Neural crest cell (in vitro differentiated cells): ENCODE data around the gene MYCBPAP. TPM values are rescaled to one million over a fixed set of nuclear protein-coding genes. Genes with fewer than 3 reads are reported as not detected.
A peak's percentile ranks its signal among the peaks of the same experiment; 100 is the strongest.

Experiments
- DNase-seq: peaks from one replicate; pipeline ENCODE4 v3.0.0; 2021; ENCODE audit warnings: low read depth, mixed read lengths, low spot score
- H3K27ac Mint-ChIP-seq: one replicate; pipeline ENCODE4 v1.8.0; 2021; ENCODE audit warnings: mild to moderate bottlenecking, mixed read lengths; ENCODE audit not compliant: unreplicated experiment
- H3K27me3 Mint-ChIP-seq: 2 replicates; pipeline ENCODE4 v1.8.0; 2021; ENCODE audit warnings: low read depth, mild to moderate bottlenecking, mixed read lengths
- H3K36me3 Mint-ChIP-seq: 2 replicates; pipeline ENCODE4 v1.8.0; 2021; ENCODE audit warnings: low read depth, mild to moderate bottlenecking, mixed read lengths
- H3K4me1 Mint-ChIP-seq: 2 replicates; pipeline ENCODE4 v1.8.0; 2021; ENCODE audit warnings: mixed read lengths
- H3K4me3 Mint-ChIP-seq: one replicate; pipeline ENCODE4 v1.8.0; 2021; ENCODE audit warnings: mild to moderate bottlenecking, mixed read lengths
- H3K9me3 Mint-ChIP-seq: 2 replicates; pipeline ENCODE4 v1.8.0; 2021; ENCODE audit warnings: mixed read lengths
- total RNA-seq: library from RNA; stranded (reverse); gene quantifications from 2 replicates; pipeline ENCODE4 v1.2.1, GENCODE V29; 2021
- TF ChIP-seq, protein P1 (sequence below): fragments of 200-600 bp; sonication (generic); conservative IDR thresholded peaks from 2 replicates; pipeline ENCODE4 v1.5.0; 2021; ENCODE audit warnings: antibody characterized with exemption, mild to moderate bottlenecking

The MYCBPAP gene
- total RNA-seq, 1 donor from 2014 or later, result 1.2 TPM

- Mint-ChIP-seq H3K27me3 (peaks cover 69% of the 10 kb centered on the region), H3K9me3 (no peaks in the 10 kb centered on the region), H3K36me3 (no peaks in the 10 kb centered on the region), H3K27ac (no peak overlapping the region), H3K4me3 (peak overlapping the region; percentile 72), H3K4me1 (peaks cover 20% of the 10 kb centered on the region)
- TF ChIP-seq, protein P1, sequence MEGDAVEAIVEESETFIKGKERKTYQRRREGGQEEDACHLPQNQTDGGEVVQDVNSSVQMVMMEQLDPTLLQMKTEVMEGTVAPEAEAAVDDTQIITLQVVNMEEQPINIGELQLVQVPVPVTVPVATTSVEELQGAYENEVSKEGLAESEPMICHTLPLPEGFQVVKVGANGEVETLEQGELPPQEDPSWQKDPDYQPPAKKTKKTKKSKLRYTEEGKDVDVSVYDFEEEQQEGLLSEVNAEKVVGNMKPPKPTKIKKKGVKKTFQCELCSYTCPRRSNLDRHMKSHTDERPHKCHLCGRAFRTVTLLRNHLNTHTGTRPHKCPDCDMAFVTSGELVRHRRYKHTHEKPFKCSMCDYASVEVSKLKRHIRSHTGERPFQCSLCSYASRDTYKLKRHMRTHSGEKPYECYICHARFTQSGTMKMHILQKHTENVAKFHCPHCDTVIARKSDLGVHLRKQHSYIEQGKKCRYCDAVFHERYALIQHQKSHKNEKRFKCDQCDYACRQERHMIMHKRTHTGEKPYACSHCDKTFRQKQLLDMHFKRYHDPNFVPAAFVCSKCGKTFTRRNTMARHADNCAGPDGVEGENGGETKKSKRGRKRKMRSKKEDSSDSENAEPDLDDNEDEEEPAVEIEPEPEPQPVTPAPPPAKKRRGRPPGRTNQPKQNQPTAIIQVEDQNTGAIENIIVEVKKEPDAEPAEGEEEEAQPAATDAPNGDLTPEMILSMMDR, result no peak
- no peak for DNase-seq
Measured at GRCh38 chr17:50558581-50558940, 50.3 kb downstream of the MYCBPAP start.

DNA sequence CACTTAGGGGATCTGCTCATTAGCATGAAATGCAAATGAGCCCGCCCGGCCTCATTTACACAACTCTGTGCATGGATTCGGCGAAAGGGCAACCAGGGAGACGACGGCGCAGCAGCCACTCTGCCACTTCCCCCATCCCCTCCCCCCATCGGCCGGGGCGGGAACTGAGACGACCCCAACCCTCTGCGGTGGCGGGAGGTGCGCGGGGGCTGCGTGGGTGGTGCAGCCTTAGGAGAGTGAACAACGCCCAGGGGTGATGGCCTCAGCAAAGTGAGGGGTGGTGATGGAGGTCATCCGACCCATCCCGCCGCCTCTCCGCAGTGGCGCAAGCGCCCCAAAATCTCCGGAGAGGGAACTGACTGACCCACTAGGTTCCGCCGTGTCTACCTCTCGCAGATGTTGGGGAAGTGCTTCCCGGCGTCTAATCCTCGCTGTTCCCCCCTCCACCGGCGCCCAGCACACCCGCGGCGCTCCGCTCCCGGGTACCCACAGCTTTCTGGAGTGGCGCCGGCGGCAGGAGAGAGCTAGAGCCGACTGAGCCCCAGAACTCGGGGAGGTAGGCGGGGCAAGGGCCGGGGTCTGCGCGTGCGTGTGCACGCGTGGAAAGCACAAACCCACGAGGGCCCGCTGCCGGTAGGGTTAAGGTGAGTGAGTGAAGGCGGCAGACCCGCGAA, 50.8 kb downstream of the MYCBPAP start:
- no peak overlapping the region for H3K27ac Mint-ChIP-seq
- no peaks in the 10 kb centered on the region for H3K9me3 Mint-ChIP-seq
- H3K4me3 Mint-ChIP-seq, result peak overlapping the region; percentile 72
- DNase-seq, result no peak
- H3K4me1 Mint-ChIP-seq, result peaks cover 24% of the 10 kb centered on the region
- peaks cover 74% of the 10 kb centered on the region for H3K27me3 Mint-ChIP-seq
- TF ChIP-seq, protein P1, result no peak
- no peaks in the 10 kb centered on the region for H3K36me3 Mint-ChIP-seq

DNA sequence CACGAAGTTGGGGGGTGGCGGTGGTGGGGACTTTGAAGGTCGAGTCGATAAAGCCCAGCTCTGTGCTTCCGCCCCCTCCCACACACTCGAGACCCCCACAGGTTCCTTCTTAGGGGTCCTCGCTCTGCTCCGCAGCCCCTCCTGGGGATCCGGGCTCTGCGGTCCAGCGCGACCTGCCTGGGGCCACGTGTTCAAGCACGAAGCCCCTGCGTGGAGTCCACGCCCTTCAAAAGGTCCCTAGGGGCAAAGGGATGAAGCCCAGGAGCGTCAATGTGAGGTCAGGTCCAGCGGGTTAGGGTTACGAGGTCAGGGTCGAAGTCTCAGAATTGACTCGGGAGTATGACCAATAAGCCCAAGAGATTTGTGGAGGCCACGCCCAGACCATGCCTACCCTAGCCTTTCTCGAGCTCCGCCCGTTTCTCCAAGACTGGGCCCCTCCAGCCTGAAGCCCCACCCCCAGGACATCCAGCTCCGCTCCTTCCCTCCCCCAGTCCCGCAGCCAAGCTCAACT, 51.5 kb downstream of the MYCBPAP start:
- no peak overlapping the region for H3K27ac Mint-ChIP-seq
- no peaks in the 10 kb centered on the region for H3K36me3 Mint-ChIP-seq
- H3K27me3 Mint-ChIP-seq, result peaks cover 78% of the 10 kb centered on the region

DNA sequence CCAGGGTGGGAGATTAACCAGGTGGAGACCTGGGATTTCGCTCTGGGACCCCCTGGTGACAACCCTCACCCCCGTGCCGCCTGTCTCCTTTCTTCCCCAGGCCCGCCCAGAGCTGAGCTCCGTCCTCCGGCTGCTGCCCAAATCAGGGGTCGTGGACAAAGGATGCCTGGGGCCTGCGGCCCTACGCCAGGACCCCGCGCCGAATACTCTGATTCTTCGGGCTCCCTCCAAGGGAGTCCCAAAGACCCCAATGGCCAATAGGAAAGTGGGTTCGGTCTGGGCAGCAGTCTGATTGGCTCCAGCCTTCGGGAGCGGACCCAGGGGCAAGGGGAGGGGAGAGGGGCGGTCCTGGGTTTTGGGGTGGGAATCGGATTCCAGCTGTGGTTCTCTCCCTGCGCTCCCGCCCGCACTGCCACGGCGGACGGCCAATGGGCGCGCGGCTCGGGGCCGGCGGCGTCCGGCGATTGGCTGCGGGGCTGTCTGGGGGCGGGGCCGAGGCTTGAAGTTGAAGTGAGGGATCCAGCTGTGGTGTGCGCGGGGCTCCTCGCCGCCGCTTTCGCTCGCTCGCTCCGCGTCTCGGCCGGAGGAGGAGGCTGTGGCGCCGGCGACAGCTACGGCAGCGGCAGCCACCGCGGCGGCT, 52.1 kb downstream of the MYCBPAP start, which contains the start of gene CACNA1G:
Gene CACNA1G, plus strand, starts transcription at position 531 of the 640 bp plus-strand sequence. CDS start 745 bp downstream, outside the sequence.
- Mint-ChIP-seq H3K27me3 (peaks cover 84% of the 10 kb centered on the region), H3K4me3 (peak within 1 kb of the TSS; percentile 88), H3K36me3 (no peaks in the 10 kb centered on the region), H3K27ac (no peak within 1 kb of the TSS), H3K9me3 (no peaks in the 10 kb centered on the region), H3K4me1 (peaks cover 27% of the 10 kb centered on the region)
- peak; percentile 95 for DNase-seq
- TF ChIP-seq, protein P1, result no peak

More for the DNA sequence above, 51.5 kb downstream of the MYCBPAP start:
- peak overlapping the region; percentile 88 for H3K4me3 Mint-ChIP-seq
- peak; percentile 37 for DNase-seq
- H3K9me3 Mint-ChIP-seq, result no peaks in the 10 kb centered on the region
- TF ChIP-seq, protein P1, result no peak
- H3K4me1 Mint-ChIP-seq, result peaks cover 24% of the 10 kb centered on the region

DNA sequence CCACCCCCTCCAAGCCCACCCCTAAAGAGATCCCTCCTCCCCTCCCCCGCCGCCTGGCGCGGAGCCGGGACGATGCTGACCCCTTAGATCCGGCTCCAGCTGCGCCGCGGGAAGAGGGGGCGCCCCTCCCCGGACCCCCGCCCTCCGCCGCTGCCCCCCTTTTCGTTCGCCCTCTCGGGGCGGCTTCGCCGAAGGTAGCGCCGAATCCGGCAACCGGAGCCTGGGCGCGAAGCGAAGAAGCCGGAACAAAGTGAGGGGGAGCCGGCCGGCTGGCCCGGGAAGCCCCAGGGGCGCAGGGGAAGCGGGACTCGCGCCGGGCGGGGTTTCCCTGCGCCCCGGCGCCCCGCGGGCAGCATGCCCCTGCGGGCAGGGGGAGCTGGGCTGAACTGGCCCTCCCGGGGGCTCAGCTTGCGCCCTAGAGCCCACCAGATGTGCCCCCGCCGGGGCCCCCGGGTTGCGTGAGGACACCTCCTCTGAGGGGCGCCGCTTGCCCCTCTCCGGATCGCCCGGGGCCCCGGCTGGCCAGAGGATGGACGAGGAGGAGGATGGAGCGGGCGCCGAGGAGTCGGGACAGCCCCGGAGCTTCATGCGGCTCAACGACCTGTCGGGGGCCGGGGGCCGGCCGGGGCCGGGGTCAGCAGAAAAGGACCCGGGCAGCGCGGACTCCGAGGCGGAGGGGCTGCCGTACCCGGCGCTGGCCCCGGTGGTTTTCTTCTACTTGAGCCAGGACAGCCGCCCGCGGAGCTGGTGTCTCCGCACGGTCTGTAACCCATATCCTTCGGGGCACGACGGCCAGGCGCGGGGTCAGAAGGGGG, 52.9 kb downstream of the MYCBPAP start:
- Mint-ChIP-seq H3K4me1 (peaks cover 35% of the 10 kb centered on the region), H3K9me3 (no peaks in the 10 kb centered on the region), H3K27ac (no peak overlapping the region), H3K27me3 (peaks cover 91% of the 10 kb centered on the region), H3K4me3 (no peak overlapping the region), H3K36me3 (no peaks in the 10 kb centered on the region)
- TF ChIP-seq, protein P1, result no peak
- no peak for DNase-seq
